CD4-positive, alpha-beta T cell treated with Interleukin-10 for 1 hour (primary cell): ENCODE measurements around the gene FAM83E.
"Not testable (repeated sequence)": the region's sequence is repeated elsewhere in the genome, so short reads cannot be mapped to it uniquely, and the experiment has no call there.

Experiments used
- DNase-seq: peaks from one replicate; pipeline ENCODE4 v3.0.0-alpha.2; 2020

The FAM83E gene

GRCh38 chr19:48639483-48640375 is 24.9 kb upstream of the FAM83E start:
- DNase-seq: peak; percentile 48

DNA sequence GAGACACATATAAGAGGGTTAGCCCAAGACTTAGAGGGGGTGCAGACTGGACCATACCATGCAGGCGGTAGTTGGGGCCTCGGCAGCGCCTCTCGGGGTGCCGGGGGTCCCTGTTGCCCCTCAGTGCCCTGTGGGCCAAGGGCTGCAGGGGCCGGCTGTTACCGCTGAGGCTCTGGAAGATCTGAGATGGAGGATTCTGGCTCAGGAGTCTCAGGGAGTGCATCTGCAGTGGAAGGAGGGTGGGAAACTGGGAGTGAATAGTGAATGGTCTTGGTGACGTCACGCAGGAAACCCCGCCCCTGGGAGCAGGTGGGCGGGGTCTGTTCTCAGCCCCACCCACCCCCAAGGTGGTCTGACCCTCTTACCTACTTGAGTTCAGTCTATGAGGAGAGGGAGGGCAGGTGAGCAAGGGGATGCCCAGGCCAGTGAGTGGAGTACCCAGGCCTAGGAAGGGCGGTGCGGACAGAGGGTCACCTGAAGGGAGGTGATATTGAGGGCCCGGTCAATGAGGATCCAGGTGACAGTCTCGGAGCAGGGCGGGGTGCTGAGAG is 24.0 kb upstream of the FAM83E start:
- peak; percentile 23 for DNase-seq

DNA sequence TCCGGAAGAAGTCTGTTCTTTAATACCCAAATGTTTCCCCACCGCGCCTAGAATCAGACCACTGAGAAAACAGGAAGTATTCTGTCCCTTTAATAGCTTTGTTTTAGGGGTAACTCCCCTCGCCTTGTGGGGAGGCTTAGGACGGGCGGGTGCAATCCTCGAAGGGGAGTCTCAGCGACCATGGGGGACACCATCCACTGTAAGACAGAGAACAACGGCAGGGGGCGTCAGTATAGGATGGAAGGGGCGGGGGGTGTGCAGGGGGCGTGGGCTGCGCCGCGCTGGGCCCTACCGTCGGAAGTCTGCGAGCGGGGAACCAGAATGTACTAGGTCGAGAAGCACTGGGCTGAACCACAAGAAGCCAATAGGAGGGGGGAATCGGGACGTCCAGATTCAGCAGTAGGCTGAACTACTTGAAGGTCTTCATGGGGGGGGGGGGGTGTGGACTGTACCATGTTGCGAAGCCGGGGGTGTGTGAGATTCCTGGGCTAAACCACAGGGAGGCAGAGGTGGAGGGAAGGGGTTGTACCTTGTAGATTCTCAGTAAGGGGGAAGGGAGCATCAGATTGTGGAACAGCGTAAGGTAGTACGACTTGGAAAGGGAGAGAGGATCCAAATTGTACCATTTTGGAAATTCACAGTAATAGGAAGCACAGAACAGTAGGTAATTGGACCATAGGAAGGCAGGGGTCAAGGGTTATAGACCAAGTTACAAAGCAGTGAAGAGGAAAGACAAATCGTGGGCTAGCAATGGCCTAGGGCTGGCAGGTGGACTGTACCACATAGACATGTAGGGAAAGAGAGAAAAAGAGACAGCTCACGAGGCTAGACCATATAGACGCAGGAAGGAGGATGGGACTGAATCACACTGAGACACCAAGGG is 23.3 kb upstream of the FAM83E start:
- peak; percentile 94 for DNase-seq

GRCh38 chr19:48637449-48637947 is 22.6 kb upstream of the FAM83E start:
- DNase-seq: peak; percentile 100

- no peak for DNase-seq
Observed at GRCh38 chr19:48636859-48637448, 22.1 kb upstream of the FAM83E start, which contains the start of gene DBP. TSS of gene DBP (minus strand) at chr19:48637379. CDS start at chr19:48636994, 385 bp downstream.

GRCh38 chr19:48635966-48636858 is 21.3 kb upstream of the FAM83E start:
- DNase-seq: peak; percentile 36

DNA sequence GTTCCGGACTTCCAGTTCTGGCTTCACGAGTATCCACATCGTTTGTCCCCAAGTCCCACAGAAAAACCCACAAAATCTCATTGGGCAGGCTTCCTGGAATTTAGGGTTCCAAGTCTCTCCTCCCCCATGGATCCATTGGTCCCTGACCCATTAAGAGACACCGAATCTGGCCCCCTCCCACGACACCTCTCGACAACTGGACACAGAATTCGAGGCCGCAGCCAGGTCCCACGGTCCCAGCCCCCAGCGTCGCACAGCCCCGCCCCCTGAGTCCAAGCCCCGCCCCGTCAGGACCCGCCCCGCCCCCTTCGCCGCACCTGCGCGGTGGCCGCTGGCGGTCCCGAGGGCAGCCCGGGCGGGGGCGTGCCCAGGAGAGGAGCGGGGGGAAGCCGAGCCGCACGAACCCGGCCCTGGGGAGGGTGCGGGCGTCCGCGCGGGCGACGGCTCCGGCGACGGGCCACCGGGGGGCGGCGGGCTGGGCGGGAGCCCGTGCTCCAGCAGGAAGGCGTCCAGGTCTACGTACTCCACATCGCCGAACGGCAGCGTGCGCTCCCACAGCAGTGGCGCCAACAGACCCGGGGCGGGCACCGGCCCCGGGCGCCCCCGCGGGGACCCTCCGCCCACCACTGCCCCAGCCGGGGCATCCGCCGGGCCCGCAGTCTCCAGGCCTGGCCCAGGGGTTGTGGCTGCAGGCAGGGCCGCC is 20.5 kb upstream of the FAM83E start:
- peak; percentile 75 for DNase-seq

DNA sequence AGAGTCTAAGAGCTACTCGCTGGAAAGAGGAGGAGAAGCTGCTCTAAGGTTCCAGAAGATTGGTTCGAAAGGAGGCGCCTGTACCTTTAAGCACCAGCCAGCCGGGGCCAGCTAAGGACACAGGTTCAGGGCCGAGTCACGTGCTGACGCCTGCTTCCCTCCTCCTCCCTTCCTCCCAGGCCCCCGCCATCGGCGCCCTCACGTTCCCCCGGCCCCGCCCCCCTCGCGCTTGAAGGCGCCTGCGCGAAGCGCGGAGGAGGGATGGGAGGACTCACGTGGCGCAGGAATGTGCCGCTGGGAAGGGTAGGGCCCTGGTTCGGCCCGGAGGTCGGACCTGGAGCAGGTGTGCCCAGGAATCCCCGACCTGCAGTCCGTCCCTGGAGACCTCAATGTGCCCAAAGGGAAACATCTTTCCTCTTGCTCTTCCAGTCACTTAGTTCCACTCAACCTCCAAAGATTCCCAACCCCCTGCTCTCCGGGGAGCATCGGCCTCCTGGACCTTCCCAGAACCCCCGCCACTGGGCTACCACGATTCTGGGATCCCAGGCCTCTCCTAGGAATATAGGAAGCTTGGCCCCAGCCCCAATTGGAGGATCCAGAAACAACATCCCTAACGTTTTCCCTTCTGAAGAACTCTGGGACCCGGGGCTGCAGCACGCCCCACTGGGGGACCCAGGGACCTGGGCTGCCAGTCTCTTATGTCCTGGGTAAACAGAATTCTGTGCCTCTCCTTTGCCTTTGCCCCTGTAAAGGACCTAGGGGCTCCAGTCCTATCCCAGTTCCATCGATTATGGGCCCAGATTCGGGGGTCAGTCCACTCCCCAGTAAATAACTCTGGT is 19.8 kb upstream of the FAM83E start:
- peak; percentile 93 for DNase-seq

DNA sequence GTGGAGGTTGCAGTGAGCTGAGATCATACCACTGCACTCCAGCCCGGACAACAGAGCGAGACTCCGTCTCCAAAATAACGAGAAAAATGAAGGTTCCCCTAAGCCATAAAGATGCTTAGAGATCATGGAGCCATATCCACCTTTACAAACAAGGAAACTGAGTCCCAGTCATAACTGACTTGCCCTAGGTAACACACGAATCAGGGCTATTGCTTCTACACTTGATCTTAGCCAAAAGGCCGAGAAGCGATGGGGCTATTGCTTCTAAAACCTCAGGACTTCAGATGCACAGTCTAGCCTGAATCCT is 19.1 kb upstream of the FAM83E start:
- DNase-seq: no peak

DNA sequence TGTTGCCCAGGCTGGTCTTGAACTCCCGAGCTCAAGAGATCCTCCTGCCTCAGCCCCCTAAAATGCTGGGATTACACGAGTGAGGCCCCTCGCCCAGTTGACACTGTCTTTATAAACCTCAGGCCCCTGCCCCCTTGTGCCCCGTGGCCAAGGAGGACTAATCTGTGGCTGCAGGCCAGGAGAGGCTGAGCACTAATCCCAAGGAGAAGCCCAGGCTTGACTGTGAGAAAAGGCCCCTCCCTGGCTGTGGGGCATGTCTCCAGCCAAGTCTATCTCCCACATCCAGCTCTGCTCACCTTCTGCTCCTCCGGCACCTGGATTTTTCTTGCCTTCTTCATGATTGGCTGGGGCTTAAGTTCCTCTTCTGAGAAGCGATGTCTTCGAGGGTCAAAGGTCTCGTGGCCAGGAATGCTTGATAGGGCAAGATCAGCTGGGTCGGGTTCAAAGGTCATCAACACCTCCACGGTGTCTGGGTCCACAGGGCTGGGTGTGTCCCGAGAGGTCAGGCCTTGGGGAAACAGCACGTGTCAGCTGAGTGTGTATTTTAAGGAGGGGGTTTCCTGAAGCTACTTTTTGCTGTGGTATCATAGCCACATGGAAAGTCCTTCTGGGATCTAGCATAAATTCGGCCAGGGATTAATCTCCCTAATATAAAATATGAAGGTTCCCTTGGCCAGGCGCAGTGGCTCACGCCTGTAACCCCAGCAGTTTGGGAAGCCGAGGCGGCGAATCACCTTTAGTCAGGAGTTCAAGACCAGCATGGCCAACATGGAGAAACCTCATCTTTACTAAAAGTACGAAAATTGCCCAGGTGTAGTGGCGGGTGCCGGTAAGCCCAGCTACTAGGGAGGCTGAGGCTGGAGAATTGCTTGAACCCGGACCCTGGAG is 18.5 kb upstream of the FAM83E start:
- DNase-seq: no peak

DNA sequence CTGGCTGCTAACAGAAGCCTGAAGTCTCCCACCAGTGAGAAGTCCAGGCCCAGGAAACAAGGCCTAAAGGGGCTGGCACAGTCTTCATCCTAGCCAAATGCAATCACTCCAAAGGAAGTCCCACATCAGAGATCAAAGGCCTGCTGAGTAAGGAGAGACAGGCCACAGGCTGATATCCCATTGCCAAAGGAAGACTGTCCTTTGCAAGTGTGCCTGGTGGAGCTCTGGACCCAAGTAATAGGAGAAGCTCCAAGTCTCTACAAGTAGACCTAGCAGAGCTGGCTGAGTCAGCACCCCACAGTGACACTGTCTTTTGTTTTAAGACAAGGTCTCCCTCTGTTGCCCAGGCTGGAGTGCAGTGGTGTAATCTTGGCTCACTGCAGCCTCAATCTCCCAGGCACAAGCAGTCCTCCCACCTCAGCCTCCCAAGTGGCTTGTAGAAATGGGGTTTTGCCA is 17.8 kb upstream of the FAM83E start:
- no peak for DNase-seq

- DNase-seq: not testable (repeated sequence)
Observed at GRCh38 chr19:48632286-48632685, 17.4 kb upstream of the FAM83E start.

- no peak for DNase-seq
Observed at GRCh38 chr19:48631225-48631624, 16.3 kb upstream of the FAM83E start.

DNA sequence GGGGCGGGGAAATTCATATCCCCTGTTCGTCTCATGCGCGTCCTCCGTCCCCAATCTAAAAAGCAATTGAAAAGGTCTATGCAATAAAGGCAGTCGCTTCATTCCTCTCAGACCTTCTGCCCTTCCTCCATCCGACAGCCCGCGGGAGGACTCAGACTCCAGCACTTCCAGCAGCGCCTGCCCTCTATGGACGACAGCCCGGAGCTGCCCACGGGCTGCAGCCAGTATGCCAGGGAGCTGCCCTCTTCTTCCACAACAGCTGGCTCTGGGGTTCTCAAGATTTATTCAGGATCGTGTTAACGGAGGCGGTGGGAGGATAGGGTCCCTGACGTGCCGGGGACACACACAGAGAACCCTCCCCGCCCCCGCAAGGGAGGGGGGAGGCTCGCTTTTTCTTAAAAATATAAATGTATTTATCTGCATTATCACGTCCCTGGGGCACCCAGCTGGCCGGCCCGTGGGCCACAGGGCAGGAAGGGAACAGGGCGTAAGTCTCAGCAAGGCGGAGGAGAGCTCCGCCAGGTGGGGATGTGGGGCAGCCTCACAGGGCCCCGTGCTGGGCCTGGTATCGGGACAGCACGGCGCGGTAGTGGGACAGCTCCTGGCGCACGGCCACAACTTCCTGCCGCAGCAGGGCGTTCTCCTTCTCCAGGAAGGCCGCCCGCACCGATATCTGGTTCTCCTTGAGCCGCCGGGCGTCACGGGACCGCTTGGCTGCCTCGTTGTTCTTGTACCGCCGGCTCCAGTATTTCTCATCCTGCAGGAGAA is 15.6 kb upstream of the FAM83E start:
- DNase-seq: no peak

- DNase-seq: peak; percentile 28
Observed at GRCh38 chr19:48629599-48630295, 14.9 kb upstream of the FAM83E start.

GRCh38 chr19:48629297-48629598 is 14.4 kb upstream of the FAM83E start:
- no peak for DNase-seq

GRCh38 chr19:48628486-48629296 is 13.8 kb upstream of the FAM83E start:
- no peak for DNase-seq
